Osteoblast (primary cell): ENCODE measurements around the gene MAP3K5. TPM values are rescaled to one million over a fixed set of nuclear protein-coding genes. Genes with fewer than 3 reads are reported as not detected.

Experiments
- DNase-seq: peaks from one replicate; pipeline ENCODE4 v3.0.0; 2011; ENCODE audit warnings: low spot score, mixed read lengths; ENCODE audit not compliant: insufficient read length; ENCODE audit errors: missing footprints
- H2AFZ ChIP-seq: 2 replicates; pipeline ENCODE4 v1.6.0; 2011; ENCODE audit warnings: mild to moderate bottlenecking, low read length
- H3K27ac ChIP-seq: 2 replicates; pipeline ENCODE4 v1.5.1; 2011; ENCODE audit warnings: mild to moderate bottlenecking, low read depth, low read length, moderate library complexity
- H3K27me3 ChIP-seq: 2 replicates; pipeline ENCODE4 v1.6.0; 2012; ENCODE audit warnings: mild to moderate bottlenecking, control low read depth, inconsistent platforms, low read length, moderate library complexity; ENCODE audit not compliant: insufficient read depth
- H3K36me3 ChIP-seq: 2 replicates; pipeline ENCODE4 v1.5.1; 2011; ENCODE audit warnings: mild to moderate bottlenecking, low read length, control low read depth, moderate library complexity; ENCODE audit not compliant: insufficient read depth
- H3K4me1 ChIP-seq: 2 replicates; pipeline ENCODE4 v1.5.1; 2011; ENCODE audit warnings: mild to moderate bottlenecking, low read length, control low read depth, moderate library complexity; ENCODE audit not compliant: insufficient read depth
- H3K4me2 ChIP-seq: 2 replicates; pipeline ENCODE4 v1.6.0; 2011; ENCODE audit warnings: mild to moderate bottlenecking, low read length; ENCODE audit not compliant: insufficient read depth
- H3K4me3 ChIP-seq: fragments of 200-600 bp; sonication (generic); 3 replicates; pipeline ENCODE4 v1.5.1; 2012; ENCODE audit warnings: mild to moderate bottlenecking, low read length, inconsistent platforms; ENCODE audit not compliant: insufficient read depth
- H3K79me2 ChIP-seq: 2 replicates; pipeline ENCODE4 v1.6.0; 2012; ENCODE audit warnings: mild to moderate bottlenecking, low read length, control low read depth, inconsistent platforms; ENCODE audit not compliant: insufficient read depth
- H3K9me3 ChIP-seq: 2 replicates; pipeline ENCODE4 v1.5.1; 2011; ENCODE audit warnings: low read depth, low read length, control low read depth
- H4K20me1 ChIP-seq: 2 replicates; pipeline ENCODE4 v1.6.0; 2012; ENCODE audit warnings: mild to moderate bottlenecking, low read length, control low read depth; ENCODE audit not compliant: insufficient read depth
- CTCF ChIP-seq: IDR thresholded peaks from 2 replicates; pipeline ENCODE4 v1.5.1; 2011; ENCODE audit warnings: mild to moderate bottlenecking, low read depth, low read length, moderate library complexity; ENCODE audit errors: extremely low read depth
- small RNA-seq: library from RNA; depleted of rRNA; stranded (forward); fragments of <200 nt; gene quantifications from one replicate; pipeline ENCODE3, GENCODE V24; 2012
- total RNA-seq: library from RNA; depleted of rRNA; stranded (reverse); fragments of >200 nt; gene quantifications from 2 replicates; pipeline ENCODE4 v1.2.3, GENCODE V29; 2012

The MAP3K5 gene
- total RNA-seq, 1 donor, result 8.3 TPM

GRCh38 chr6:136510782-136511181, 281.5 kb downstream of the MAP3K5 start:
- Histone ChIP-seq H3K36me3 (no peaks in the 10 kb centered on the region), H4K20me1 (no peaks in the 10 kb centered on the region), H3K27me3 (no peaks in the 10 kb centered on the region), H3K4me2 (no peak overlapping the region), H3K79me2 (no peaks in the 10 kb centered on the region), H3K4me1 (no peaks in the 10 kb centered on the region), H3K4me3 (no peak overlapping the region), H3K9me3 (no peaks in the 10 kb centered on the region), H3K27ac (no peak overlapping the region), H2AFZ (no peak overlapping the region)
- no peak for DNase-seq
- no peak for TF ChIP-seq CTCF

GRCh38 chr6:136510299-136510698, 282.0 kb downstream of the MAP3K5 start:
- Histone ChIP-seq H2AFZ (no peak overlapping the region), H3K27ac (no peak overlapping the region)
- TF ChIP-seq CTCF, result no peak

GRCh38 chr6:136508725-136509392, 283.4 kb downstream of the MAP3K5 start:
- DNase-seq, result no peak

More at GRCh38 chr6:136510299-136510698, 282.0 kb downstream of the MAP3K5 start:
- no peaks in the 10 kb centered on the region for H4K20me1 ChIP-seq
- H3K9me3 ChIP-seq, result no peaks in the 10 kb centered on the region
- no peaks in the 10 kb centered on the region for H3K79me2 ChIP-seq
- no peaks in the 10 kb centered on the region for H3K36me3 ChIP-seq
- no peak overlapping the region for H3K4me2 ChIP-seq
- H3K4me3 ChIP-seq, result no peak overlapping the region
- no peaks in the 10 kb centered on the region for H3K27me3 ChIP-seq
- no peak for DNase-seq
- H3K4me1 ChIP-seq, result no peaks in the 10 kb centered on the region

More at GRCh38 chr6:136508725-136509392, 283.4 kb downstream of the MAP3K5 start:
- no peak for TF ChIP-seq CTCF
- Histone ChIP-seq H3K79me2 (no peaks in the 10 kb centered on the region), H2AFZ (no peak overlapping the region), H3K9me3 (no peaks in the 10 kb centered on the region), H4K20me1 (no peaks in the 10 kb centered on the region), H3K27ac (no peak overlapping the region), H3K4me2 (no peak overlapping the region), H3K27me3 (no peaks in the 10 kb centered on the region), H3K36me3 (no peaks in the 10 kb centered on the region), H3K4me1 (no peaks in the 10 kb centered on the region), H3K4me3 (no peak overlapping the region)

Small RNA genes lying within 50 kb of the gene (small RNA-seq; reads per million reads assigned to genes)
- gene RNA5SP219, result 0.22 reads per million

Other genes with a start within 250 kb of the MAP3K5 start
- 1.4 and 1.8 TPM in 2 replicates for gene MAP7, start 242.1 kb downstream of the MAP3K5 start, total RNA-seq
- gene PEX7, start 30.1 kb upstream of the MAP3K5 start, total RNA-seq, result 5.4 and 9.1 TPM in 2 replicates
- not detected in 2 replicates for gene SLC35D3, start 129.8 kb upstream of the MAP3K5 start, total RNA-seq